ENCODE results near the gene TUT1.
A peak's percentile ranks its signal among the peaks of the same experiment; 100 is the strongest.

TUT1 gene

GRCh38 chr11:62599901-62600300 lies 8.6 kb upstream of the TUT1 start:
- no peak for DNase-seq (ENCODE audit: low read depth, low spot score)
- in situ Hi-C loops (cut with HindIII; ENCODE audit: low sequenced_read_pairs): no loop called here
- peak overlapping the region; percentile 95 for H3K4me3 ChIP-seq (ENCODE audit: low read depth, low read length)
- TF ChIP-seq CTCF (IDR thresholded peaks at IDR 0.05; ENCODE audit: low read depth, low read length): no peak

DNA sequence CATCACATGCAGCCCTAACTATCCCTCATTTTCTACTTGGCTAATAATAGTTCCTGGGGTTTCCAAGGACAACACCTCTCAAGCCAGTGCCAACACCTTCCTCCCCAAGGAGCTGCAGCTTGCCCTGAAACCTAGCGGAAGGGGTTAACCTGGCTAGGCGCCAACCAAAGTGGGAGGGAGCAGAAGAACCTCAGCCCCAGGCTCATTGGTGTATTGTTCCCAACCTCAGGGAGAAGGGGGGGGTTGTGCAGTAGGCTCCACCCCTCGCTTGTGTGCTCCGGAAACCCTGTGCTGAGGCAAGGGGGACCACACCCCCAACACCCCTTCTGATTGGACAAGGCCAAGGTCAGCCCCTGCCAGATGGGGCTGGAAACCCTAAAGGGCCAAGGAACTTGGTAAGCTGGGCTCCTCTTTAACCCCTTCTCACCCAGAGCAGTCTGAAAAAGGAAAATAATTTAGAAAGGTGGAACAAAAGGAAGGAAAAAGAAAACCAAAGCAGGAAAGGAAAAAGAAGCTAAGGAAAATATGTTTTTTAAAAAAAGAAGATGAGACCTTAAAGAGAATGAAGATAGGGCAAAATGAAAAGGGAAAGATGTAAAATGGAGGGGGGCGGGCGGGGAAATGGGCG lies 7.9 kb upstream of the TUT1 start:
- peak overlapping the region; percentile 3 for H3K4me3 ChIP-seq (ENCODE audit: low read depth, low read length)
- peak; percentile 98 for DNase-seq (ENCODE audit: low read depth, low spot score)

GRCh38 chr11:62595124-62595523 lies 3.8 kb upstream of the TUT1 start:
- no peak for DNase-seq (ENCODE audit: low read depth, low spot score)
- in situ Hi-C loops (cut with HindIII; ENCODE audit: low sequenced_read_pairs): no loop called here
- no peak overlapping the region for H3K4me3 ChIP-seq (ENCODE audit: low read depth, low read length)
- TF ChIP-seq CTCF (IDR thresholded peaks at IDR 0.05; ENCODE audit: low read depth, low read length): no peak

More for the DNA sequence above, 7.9 kb upstream of the TUT1 start:
- in situ Hi-C loops (cut with HindIII; ENCODE audit: low sequenced_read_pairs): no loop called here
- TF ChIP-seq CTCF (IDR thresholded peaks at IDR 0.05; ENCODE audit: low read depth, low read length): no peak

DNA sequence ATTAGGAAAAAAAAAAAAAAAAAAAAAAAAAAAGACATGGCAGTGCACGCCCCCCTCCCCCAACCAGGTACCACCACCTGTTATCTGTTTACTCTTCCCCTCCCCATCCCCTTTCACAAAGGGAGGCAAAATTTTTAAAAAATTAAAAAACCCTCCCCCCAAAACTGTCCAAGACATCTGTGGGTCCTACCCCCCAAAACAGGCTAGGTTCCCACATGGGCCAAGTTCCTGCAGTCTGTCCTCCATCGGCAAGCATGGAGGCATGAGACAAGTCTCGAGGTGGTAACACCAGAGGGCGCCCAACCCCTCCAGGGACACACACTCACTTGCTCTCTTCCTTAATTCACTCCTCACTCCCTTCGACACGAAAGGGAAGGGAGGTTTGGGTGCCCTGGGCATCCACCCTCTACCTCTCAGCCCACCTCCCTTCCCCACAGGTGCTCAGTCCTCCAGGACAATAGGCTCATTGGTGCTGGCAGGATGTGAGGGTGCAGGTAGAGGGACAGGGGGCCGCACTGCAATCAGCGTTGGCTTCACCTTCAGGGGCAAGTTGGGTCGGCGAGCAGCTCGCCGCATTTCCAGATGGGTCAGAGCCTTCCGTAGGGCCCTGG lies 2.2 kb upstream of the TUT1 start:
- TF ChIP-seq CTCF (IDR thresholded peaks at IDR 0.05; ENCODE audit: low read depth, low read length): peak; percentile 78
- H3K4me3 ChIP-seq (ENCODE audit: low read depth, low read length): no peak overlapping the region
- peak; percentile 65 for DNase-seq (ENCODE audit: low read depth, low spot score)
- in situ Hi-C loops (cut with HindIII; ENCODE audit: low sequenced_read_pairs): no loop called here

- in situ Hi-C loops (cut with HindIII; ENCODE audit: low sequenced_read_pairs): no loop called here
- no peak overlapping the region for H3K4me3 ChIP-seq (ENCODE audit: low read depth, low read length)
- no peak for TF ChIP-seq CTCF (IDR thresholded peaks at IDR 0.05; ENCODE audit: low read depth, low read length)
- DNase-seq (ENCODE audit: low read depth, low spot score): no peak
Observed at GRCh38 chr11:62592989-62593421, 1.7 kb upstream of the TUT1 start.

GRCh38 chr11:62592146-62592815 lies 958 bp upstream of the TUT1 start:
- no peak for TF ChIP-seq CTCF (IDR thresholded peaks at IDR 0.05; ENCODE audit: low read depth, low read length)
- in situ Hi-C loops (cut with HindIII; ENCODE audit: low sequenced_read_pairs): no loop called here
- H3K4me3 ChIP-seq (ENCODE audit: low read depth, low read length): peak overlapping the region; percentile 93
- no peak for DNase-seq (ENCODE audit: low read depth, low spot score)

Data from astrocyte of the spinal cord (primary cell).